CD8-positive, alpha-beta memory T cell (primary cell): Measurements from ENCODE around the gene SLC12A4. TPM values are rescaled to one million over a fixed set of nuclear protein-coding genes. Genes with fewer than 3 reads are reported as not detected.

Experiments used
- CTCF ChIA-PET: fragments of 350-600 bp; sonication (Branson Sonifier 250); formaldehyde crosslinking; loops from one replicate; lab custom pipeline; 2021; ENCODE audit warnings: antibody characterized with exemption; lab: Charles Lee
- POLR2A ChIA-PET: fragments of 350-600 bp; sonication (Branson Sonifier 250); formaldehyde crosslinking; loops from one replicate; lab custom pipeline; 2021; ENCODE audit warnings: antibody characterized with exemption; lab: Charles Lee
- DNase-seq, 5 donors: peaks; one replicate each; pipeline versions ENCODE4 v3.0.0 to v3.0.0-alpha.2; 2020 to 2022; ENCODE audit warnings: mixed read lengths in 1 of 5
- H3K27ac ChIP-seq: one replicate; pipeline ENCODE4 v1.7.0; 2013; ENCODE audit warnings: low read depth, mild to moderate bottlenecking, low read length, moderate library complexity
- H3K27me3 ChIP-seq: 2 replicates; pipeline ENCODE4 v1.7.0; 2013; ENCODE audit warnings: low read length, mild to moderate bottlenecking; ENCODE audit not compliant: insufficient read depth, poor library complexity, severe bottlenecking
- H3K36me3 ChIP-seq: 2 replicates; pipeline ENCODE4 v1.7.0; 2013; ENCODE audit warnings: mild to moderate bottlenecking, low read length, moderate library complexity; ENCODE audit not compliant: insufficient read depth
- H3K4me1 ChIP-seq: 2 replicates; pipeline ENCODE4 v1.7.0; 2013; ENCODE audit warnings: mild to moderate bottlenecking, low read length, moderate library complexity; ENCODE audit not compliant: insufficient read depth
- H3K4me3 ChIP-seq: 2 replicates; pipeline ENCODE4 v1.7.0; 2013; ENCODE audit warnings: mild to moderate bottlenecking, low read length
- H3K9me3 ChIP-seq: 2 replicates; pipeline ENCODE4 v1.7.0; 2013; ENCODE audit warnings: mild to moderate bottlenecking, low read length
- H3K27ac Mint-ChIP-seq, 8 donors: one replicate each; pipeline ENCODE4 v1.8.0; 2020 to 2021; ENCODE audit warnings: mixed read lengths in 8 of 8, mild to moderate bottlenecking in 6 of 8, inconsistent platforms in 3 of 8, moderate library complexity in 3 of 8
- H3K27me3 Mint-ChIP-seq, 2 donors: one replicate each; pipeline ENCODE4 v1.8.0; 2020 to 2021; ENCODE audit warnings: mixed read lengths in 2 of 2, mild to moderate bottlenecking in 1 of 2, moderate library complexity in 1 of 2
- H3K36me3 Mint-ChIP-seq, 3 donors: one replicate each; pipeline ENCODE4 v1.8.0; 2020 to 2021; ENCODE audit warnings: mixed read lengths in 3 of 3, inconsistent platforms in 1 of 3, mild to moderate bottlenecking in 1 of 3
- H3K4me1 Mint-ChIP-seq, 3 donors: one replicate each; pipeline ENCODE4 v1.8.0; 2020 to 2021; ENCODE audit warnings: mixed read lengths in 3 of 3, inconsistent platforms in 1 of 3, mild to moderate bottlenecking in 1 of 3
- H3K4me3 Mint-ChIP-seq, 7 donors: one replicate each; pipeline ENCODE4 v1.8.0; 2020 to 2021; ENCODE audit warnings: mixed read lengths in 7 of 7, mild to moderate bottlenecking in 6 of 7, moderate library complexity in 4 of 7, inconsistent platforms in 2 of 7
- H3K9me3 Mint-ChIP-seq, 5 donors: one replicate each; pipeline ENCODE4 v1.8.0; 2020 to 2022; ENCODE audit warnings: mixed read lengths in 5 of 5, mild to moderate bottlenecking in 3 of 5, moderate library complexity in 2 of 5, inconsistent platforms in 1 of 5
- polyA plus RNA-seq: library from polyadenylated mRNA; unstranded; fragments of 300-500 nt; fragmentation: Illumina TruSeq; gene quantifications from one replicate; pipeline ENCODE4 v1.2.3, GENCODE V29; 2021
- total RNA-seq, 2 experiments: library from RNA; stranded (reverse); gene quantifications; one replicate each; pipeline ENCODE4 v1.2.3, GENCODE V29; 2021

Gene SLC12A4
- total and polyA plus RNA-seq, 3 experiments from 2014 or later: 5.1 to 34.1 (median 30.6) TPM

DNA sequence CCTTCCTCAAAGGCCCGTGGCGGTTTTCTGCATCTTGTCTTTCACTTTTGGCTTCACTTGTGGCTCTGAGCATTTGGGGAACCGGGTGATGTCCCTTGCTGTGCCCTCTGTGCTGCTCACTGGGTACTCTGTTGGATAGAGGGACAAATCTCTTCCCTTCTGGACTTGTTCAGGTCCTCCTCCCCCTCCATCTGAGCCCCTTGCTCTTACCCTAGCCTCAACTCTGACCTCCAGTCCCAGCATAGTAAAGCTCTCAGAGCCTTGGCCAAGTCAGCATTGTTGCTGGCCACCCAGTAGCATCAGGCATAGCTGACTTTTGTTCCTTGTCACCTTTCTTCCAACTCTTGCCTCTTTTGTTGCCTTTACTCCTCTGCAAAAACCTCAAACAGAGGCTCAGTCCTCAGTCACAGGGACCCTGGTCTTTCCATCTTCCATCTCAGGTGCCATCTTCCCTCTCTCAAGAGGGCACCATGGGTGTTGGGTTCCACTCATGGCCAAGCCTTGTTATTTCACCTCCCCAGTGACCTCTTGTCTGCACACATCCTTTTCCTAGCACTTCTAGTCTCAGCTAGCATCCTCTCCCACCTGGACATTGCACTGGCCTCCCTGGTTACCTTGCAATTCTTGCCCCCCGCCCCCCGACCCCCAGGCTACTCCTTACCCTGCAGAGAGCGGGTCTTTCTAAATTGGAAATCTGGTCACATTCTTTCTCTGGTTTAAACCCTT is 31.4 kb downstream of the SLC12A4 start:
- POLR2A ChIA-PET: interaction anchor here (0.9 to 3.1 kb wide), 4 partner anchors 64 to 148 kb away, joined by 3 to 18 read pairs (median 8); partner anchors contain the start of genes EDC4, NFATC3, RANBP10 and TSNAXIP1
- H3K4me1 Mint-ChIP-seq: peaks cover 37 to 60% (median 42%) of the 10 kb centered on the region in 3 donors
- H3K4me3 ChIP-seq: peak overlapping the region; percentile 97
- peak overlapping the region; percentile 87 for H3K27ac ChIP-seq
- CTCF ChIA-PET: interaction anchor here (1.3 to 3.1 kb wide), 3 partner anchors 104 to 416 kb away, joined by 3 to 8 read pairs (median 4); no protein-coding TSS in a partner anchor
- no peaks in the 10 kb centered on the region for H3K9me3 ChIP-seq
- H3K36me3 ChIP-seq: peaks cover 19% of the 10 kb centered on the region
- peaks cover 0 to 45% (median 4%) of the 10 kb centered on the region in 3 donors for H3K36me3 Mint-ChIP-seq
- no peaks in the 10 kb centered on the region for H3K27me3 ChIP-seq
- no peaks in the 10 kb centered on the region for H3K9me3 Mint-ChIP-seq
- H3K27me3 Mint-ChIP-seq: peaks cover 0 to 3% of the 10 kb centered on the region in 2 donors
- peak overlapping the region; percentile 100 for H3K4me3 Mint-ChIP-seq
- peak; percentile 63 to 87 (median 81) for DNase-seq
- peaks cover 50% of the 10 kb centered on the region for H3K4me1 ChIP-seq
- H3K27ac Mint-ChIP-seq: peak overlapping the region; percentile 96 to 99 (median 98)

GRCh38 chr16:67936124-67936879 is 32.1 kb downstream of the SLC12A4 start, which contains the start of gene PSMB10:
Gene PSMB10 (minus strand): TSS chr16:67936850. CDS start chr16:67936749, 101 bp downstream.
- Histone ChIP-seq H3K4me1 (peaks cover 43% of the 10 kb centered on the region), H3K27ac (peak within 1 kb of the TSS; percentile 87), H3K4me3 (peak within 1 kb of the TSS; percentile 97), H3K27me3 (no peaks in the 10 kb centered on the region), H3K36me3 (peaks cover 19% of the 10 kb centered on the region), H3K9me3 (no peaks in the 10 kb centered on the region)
- peaks cover 35 to 55% (median 36%) of the 10 kb centered on the region in 3 donors for H3K4me1 Mint-ChIP-seq
- peak in 3 of 5 donors; percentile 16 to 65 (median 18) for DNase-seq
- H3K36me3 Mint-ChIP-seq: peaks cover 0 to 50% (median 4%) of the 10 kb centered on the region in 3 donors
- ChIA-PET POLR2A (interaction anchor here (0.5 to 3.1 kb wide), 17 partner anchors 30 to 901 kb away, joined by 3 to 18 read pairs (median 4); partner anchors contain the start of genes DDX28, DPEP2, DUS2 and EDC4), CTCF (interaction anchor here (0.9 to 3.1 kb wide), 13 partner anchors 13 to 416 kb away, joined by 3 to 8 read pairs (median 4); partner anchors contain the start of genes DDX28, DUS2 and EDC4)
- H3K27me3 Mint-ChIP-seq: peaks cover 0 to 3% of the 10 kb centered on the region in 2 donors
- H3K27ac Mint-ChIP-seq: peak within 1 kb of the TSS; percentile 96 to 99 (median 98)
- H3K9me3 Mint-ChIP-seq: no peaks in the 10 kb centered on the region
- peak within 1 kb of the TSS; percentile 100 for H3K4me3 Mint-ChIP-seq

- Histone ChIP-seq H3K36me3 (peaks cover 19% of the 10 kb centered on the region), H3K4me3 (peak overlapping the region; percentile 97), H3K4me1 (peaks cover 39% of the 10 kb centered on the region), H3K27ac (peak overlapping the region; percentile 87), H3K9me3 (no peaks in the 10 kb centered on the region), H3K27me3 (no peaks in the 10 kb centered on the region)
- Mint-ChIP-seq H3K4me1 (peaks cover 34 to 54% (median 34%) of the 10 kb centered on the region in 3 donors), H3K36me3 (peaks cover 0 to 54% (median 4%) of the 10 kb centered on the region in 3 donors), H3K9me3 (no peaks in the 10 kb centered on the region), H3K4me3 (peak overlapping the region; percentile 100), H3K27ac (peak overlapping the region; percentile 96 to 99 (median 98)), H3K27me3 (peaks cover 0 to 3% of the 10 kb centered on the region in 2 donors)
- ChIA-PET CTCF (interaction anchor here (0.9 to 3.1 kb wide), 12 partner anchors 13 to 415 kb away, joined by 3 to 8 read pairs (median 4); partner anchors contain the start of genes DDX28, DUS2 and EDC4), POLR2A (interaction anchor here (0.5 to 3.1 kb wide), 17 partner anchors 31 to 900 kb away, joined by 3 to 18 read pairs (median 4); partner anchors contain the start of genes DDX28, DPEP2, DUS2 and GFOD2)
- peak; percentile 90 to 97 (median 95) for DNase-seq
Observed at GRCh38 chr16:67935402-67936123, 32.9 kb downstream of the SLC12A4 start.

GRCh38 chr16:67935101-67935401 is 33.4 kb downstream of the SLC12A4 start:
- Mint-ChIP-seq H3K9me3 (no peaks in the 10 kb centered on the region), H3K4me3 (peak overlapping the region; percentile 100), H3K27ac (peak overlapping the region; percentile 96 to 99 (median 98)), H3K27me3 (peaks cover 0 to 3% of the 10 kb centered on the region in 2 donors), H3K4me1 (peaks cover 28 to 49% (median 29%) of the 10 kb centered on the region in 3 donors), H3K36me3 (peaks cover 0 to 59% (median 4%) of the 10 kb centered on the region in 3 donors)
- POLR2A ChIA-PET: interaction anchor here (0.7 to 3.1 kb wide), 13 partner anchors 32 to 372 kb away, joined by 3 to 18 read pairs (median 6); partner anchors contain the start of genes DDX28, DPEP2, DUS2 and GFOD2
- Histone ChIP-seq H3K27ac (peak overlapping the region; percentile 87), H3K36me3 (peaks cover 25% of the 10 kb centered on the region), H3K4me1 (peaks cover 34% of the 10 kb centered on the region), H3K27me3 (no peaks in the 10 kb centered on the region), H3K4me3 (peak overlapping the region; percentile 97), H3K9me3 (no peaks in the 10 kb centered on the region)
- CTCF ChIA-PET: interaction anchor here (0.9 to 3.1 kb wide), 10 partner anchors 12 to 414 kb away, joined by 3 to 8 read pairs (median 4); partner anchors contain the start of genes DDX28, DUS2 and EDC4
- no peak for DNase-seq

- Histone ChIP-seq H3K36me3 (peaks cover 30% of the 10 kb centered on the region), H3K9me3 (no peaks in the 10 kb centered on the region), H3K4me3 (peak overlapping the region; percentile 97), H3K4me1 (peaks cover 29% of the 10 kb centered on the region), H3K27me3 (no peaks in the 10 kb centered on the region), H3K27ac (peak overlapping the region; percentile 87)
- no peak for DNase-seq
- peaks cover 25 to 44% (median 25%) of the 10 kb centered on the region in 3 donors for H3K4me1 Mint-ChIP-seq
- peaks cover 0 to 3% of the 10 kb centered on the region in 2 donors for H3K27me3 Mint-ChIP-seq
- no peaks in the 10 kb centered on the region for H3K9me3 Mint-ChIP-seq
- peak overlapping the region in 6 of 7 donors; percentile 43 to 100 (median 100) for H3K4me3 Mint-ChIP-seq
- ChIA-PET CTCF (interaction anchor here (0.6 to 3.1 kb wide), 6 partner anchors 51 to 708 kb away, joined by 3 to 8 read pairs (median 4); partner anchors contain the start of genes DDX28, DUS2 and TMEM208), POLR2A (interaction anchor here (0.8 to 3.1 kb wide), 4 partner anchors 32 to 150 kb away, joined by 3 to 18 read pairs (median 8); partner anchors contain the start of gene NFATC3)
- H3K36me3 Mint-ChIP-seq: peaks cover 0 to 64% (median 4%) of the 10 kb centered on the region in 3 donors
- peak overlapping the region; percentile 96 to 99 (median 98) for H3K27ac Mint-ChIP-seq
Observed at GRCh38 chr16:67934306-67935100, 33.9 kb downstream of the SLC12A4 start.

DNA sequence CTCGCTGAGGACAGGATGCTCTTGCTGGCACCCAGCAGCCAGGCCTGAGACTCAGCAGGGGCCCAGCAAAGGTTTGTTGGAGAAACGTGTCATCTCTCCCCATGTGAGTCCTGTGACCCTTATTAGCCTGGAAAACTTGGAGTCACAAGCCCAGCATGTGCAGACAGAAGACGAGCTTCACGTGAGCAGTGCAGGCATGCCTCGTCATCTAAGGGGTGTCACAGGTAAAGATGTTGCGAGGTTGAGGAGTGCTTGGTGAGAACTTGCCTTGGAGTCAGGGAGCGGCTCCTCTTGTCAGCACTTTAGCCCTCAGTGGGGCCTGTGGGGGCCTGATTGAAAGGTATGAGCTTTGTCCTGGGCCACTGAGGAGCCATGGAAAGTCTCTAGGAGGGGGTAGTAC is 34.6 kb downstream of the SLC12A4 start:
- POLR2A ChIA-PET: interaction anchor here (0.8 kb wide), 1 partner anchor 43 kb away, joined by 3 read pairs; no protein-coding TSS in a partner anchor
- peaks cover 32% of the 10 kb centered on the region for H3K36me3 ChIP-seq
- H3K9me3 ChIP-seq: no peaks in the 10 kb centered on the region
- Mint-ChIP-seq H3K36me3 (peaks cover 0 to 65% (median 4%) of the 10 kb centered on the region in 3 donors), H3K9me3 (no peaks in the 10 kb centered on the region), H3K4me3 (peak overlapping the region in 1 of 7 donors; percentile 68), H3K27ac (peak overlapping the region in 6 of 8 donors; percentile 35 to 98 (median 82)), H3K4me1 (peaks cover 25 to 39% (median 25%) of the 10 kb centered on the region in 3 donors), H3K27me3 (peaks cover 0 to 3% of the 10 kb centered on the region in 2 donors)
- H3K27me3 ChIP-seq: no peaks in the 10 kb centered on the region
- H3K4me3 ChIP-seq: no peak overlapping the region
- no peak for DNase-seq
- peaks cover 25% of the 10 kb centered on the region for H3K4me1 ChIP-seq
- CTCF ChIA-PET: interaction anchor here (0.6 to 2.4 kb wide), 3 partner anchors 117 to 707 kb away, joined by 3 to 7 read pairs (median 5); partner anchors contain the start of gene TMEM208
- H3K27ac ChIP-seq: no peak overlapping the region
